Islet precursor cell (in vitro differentiated cells): ENCODE measurements around the gene LMBR1.
"Not testable (repeated sequence)": the region's sequence is repeated elsewhere in the genome, so short reads cannot be mapped to it uniquely, and the experiment has no call there.

ENCODE experiments used
- DNase-seq: peaks from one replicate; pipeline ENCODE4 v3.0.0-alpha.2; 2018

The LMBR1 gene

GRCh38 chr7:156651474-156651873, 241.5 kb downstream of the LMBR1 start:
- DNase-seq: no peak

- no peak for DNase-seq
These were observed 242.9 kb downstream of the LMBR1 start for GRCh38 chr7:156650042-156650441.

DNA sequence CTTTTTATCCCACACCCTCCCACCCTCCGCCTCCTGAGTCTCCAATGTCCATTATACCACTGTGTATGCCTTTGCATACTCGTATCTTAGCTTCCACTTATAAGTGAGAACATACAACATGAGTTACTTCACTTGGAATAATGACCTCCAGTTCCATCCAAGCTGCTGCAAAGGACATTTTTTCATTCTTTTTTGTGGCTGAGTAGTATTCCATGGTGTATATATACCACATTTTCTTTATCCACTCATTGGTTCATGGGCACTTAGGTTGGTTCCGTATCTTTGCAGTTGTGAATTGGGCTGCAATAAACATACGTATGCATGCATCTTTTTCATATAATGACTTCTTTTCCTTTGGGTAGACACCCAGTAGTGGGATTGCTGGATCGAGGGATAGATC, 245.7 kb downstream of the LMBR1 start:
- DNase-seq: not testable (repeated sequence)

GRCh38 chr7:156642306-156643045, 250.5 kb downstream of the LMBR1 start:
- DNase-seq: no peak

- peak; percentile 67 for DNase-seq
These were observed 252.0 kb downstream of the LMBR1 start for GRCh38 chr7:156640949-156641485.

GRCh38 chr7:156640257-156640948, 252.6 kb downstream of the LMBR1 start, which contains the start of gene RNF32:
Gene RNF32 (plus strand): TSS chr7:156640774. CDS start chr7:156643878, 3,104 bp downstream.
- peak; percentile 97 for DNase-seq

DNA sequence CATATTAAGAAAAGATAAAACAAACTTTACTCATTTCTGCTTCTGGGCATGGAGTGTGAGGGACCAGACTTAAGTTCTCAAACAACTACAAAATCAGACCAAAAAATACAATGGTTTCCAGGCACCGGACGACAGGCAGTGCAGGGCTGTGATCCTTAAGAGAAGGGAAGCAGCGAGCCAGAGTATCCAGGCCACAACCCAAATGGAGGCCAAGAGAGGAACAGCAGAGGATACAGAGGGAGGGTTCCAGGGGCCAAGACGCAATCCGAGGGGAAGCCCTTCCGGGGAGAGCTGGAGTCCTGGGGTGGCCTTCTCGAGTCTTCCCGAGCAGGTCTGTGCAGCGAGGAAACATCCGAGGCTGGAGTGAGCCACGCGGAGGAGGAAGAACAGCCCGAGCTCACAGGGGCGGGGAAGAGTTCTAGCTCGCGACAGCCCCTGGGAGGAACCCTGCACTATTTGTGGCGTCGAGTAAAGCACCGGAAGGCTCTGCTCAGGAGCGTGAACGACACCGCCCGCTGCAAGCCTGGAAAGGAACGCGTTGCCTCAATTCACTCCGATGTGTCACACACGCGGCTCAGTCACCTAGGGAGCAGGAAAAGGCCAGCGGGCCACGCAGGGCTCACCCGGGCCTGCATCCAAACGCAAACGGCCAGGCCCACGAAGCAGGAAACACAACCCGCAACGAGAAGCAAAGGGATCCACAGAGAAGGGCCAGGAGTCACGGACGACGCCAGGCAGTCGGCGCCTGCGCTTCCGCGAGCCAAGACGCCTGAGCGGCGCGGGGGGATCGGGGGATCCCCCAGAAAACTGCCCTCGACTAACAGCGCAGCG, 253.3 kb downstream of the LMBR1 start:
- no peak for DNase-seq

DNA sequence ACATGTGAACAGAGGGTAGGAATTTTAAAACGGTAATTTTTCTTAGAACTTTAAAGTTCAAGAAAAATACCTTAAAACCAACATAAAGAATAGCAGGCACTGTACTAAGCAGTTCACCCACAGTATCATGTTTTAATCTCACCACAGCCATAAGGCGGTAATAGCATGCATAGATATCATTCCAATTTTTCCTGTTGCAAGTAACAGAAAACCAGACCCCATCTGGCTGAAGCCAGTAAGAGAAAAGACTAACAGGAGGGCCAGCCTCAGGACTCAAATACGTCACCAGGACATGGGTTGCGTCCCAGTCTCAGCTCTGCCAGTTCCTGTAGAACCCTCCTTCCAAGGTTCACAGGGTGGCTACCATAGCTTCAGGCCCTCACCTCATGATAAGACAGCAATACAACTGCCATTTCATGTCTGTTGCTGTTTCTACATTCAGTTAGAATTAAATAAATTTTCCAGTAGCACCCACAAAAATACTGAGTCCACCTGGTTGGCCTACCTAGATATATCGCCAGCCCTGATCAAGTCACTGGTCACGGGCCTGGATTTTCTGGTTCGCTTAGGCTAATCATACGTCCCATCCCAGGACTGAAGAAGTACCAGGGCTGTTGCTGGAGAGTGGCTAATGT, 254.4 kb downstream of the LMBR1 start:
- no peak for DNase-seq

DNA sequence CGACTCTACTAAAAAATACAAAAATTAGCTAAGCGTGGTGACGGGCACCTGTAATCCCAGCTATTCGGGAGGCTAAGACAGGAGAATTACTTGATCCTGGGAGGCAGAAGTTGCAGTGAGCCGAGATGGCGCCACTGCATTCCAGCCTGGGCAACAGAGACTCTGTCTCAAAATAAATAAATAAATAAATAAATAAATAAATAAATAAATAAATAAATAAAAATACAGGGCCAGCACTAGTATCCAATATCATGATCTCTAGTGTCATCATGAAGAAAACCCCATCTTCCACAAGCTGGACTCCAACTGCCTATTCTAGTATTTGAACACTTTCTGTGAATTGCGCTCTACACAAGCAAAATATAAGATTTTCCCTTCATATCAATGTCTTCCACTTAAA, 255.9 kb downstream of the LMBR1 start:
- not testable (repeated sequence) for DNase-seq

- DNase-seq: no peak
These were observed 257.2 kb downstream of the LMBR1 start for GRCh38 chr7:156635529-156636385.

DNA sequence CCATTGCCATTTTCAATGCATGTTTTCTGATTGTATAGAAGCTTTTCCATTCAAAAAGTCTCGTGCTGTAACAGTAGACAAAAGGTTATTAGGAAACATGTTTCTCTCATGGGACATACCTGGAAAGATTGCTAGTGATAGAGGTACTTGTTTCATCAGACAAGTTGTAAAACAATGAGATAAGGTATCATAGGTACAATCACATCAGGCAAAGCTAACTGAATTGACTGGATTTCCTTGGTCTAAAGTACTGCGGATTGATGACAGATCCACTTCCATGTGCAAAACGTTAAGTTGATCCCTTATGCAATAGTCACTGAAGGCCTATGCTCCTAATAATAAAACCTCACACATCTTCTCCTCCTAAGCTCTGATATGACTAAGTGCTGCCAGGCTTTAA, 258.9 kb downstream of the LMBR1 start:
- no peak for DNase-seq

DNA sequence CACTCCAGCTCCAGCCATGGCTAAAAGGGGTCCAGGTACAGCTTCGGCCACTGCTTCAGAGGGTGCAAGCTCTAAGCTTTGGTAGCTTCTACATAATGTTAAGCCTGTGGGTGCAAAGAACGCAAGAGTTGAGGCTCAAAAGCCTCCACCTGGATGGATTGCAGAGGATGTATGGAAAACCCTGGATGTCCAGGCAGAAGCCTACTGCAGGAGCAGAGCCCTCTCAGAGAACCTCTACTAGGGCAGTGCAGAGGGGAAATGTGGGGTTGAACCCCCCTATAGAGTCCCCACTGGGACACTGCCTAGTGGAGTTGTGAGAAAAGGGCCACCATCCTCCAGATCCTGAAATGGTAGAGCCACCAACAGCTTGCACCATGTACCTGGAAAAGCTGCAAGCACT, 263.1 kb downstream of the LMBR1 start:
- DNase-seq: no peak

DNA sequence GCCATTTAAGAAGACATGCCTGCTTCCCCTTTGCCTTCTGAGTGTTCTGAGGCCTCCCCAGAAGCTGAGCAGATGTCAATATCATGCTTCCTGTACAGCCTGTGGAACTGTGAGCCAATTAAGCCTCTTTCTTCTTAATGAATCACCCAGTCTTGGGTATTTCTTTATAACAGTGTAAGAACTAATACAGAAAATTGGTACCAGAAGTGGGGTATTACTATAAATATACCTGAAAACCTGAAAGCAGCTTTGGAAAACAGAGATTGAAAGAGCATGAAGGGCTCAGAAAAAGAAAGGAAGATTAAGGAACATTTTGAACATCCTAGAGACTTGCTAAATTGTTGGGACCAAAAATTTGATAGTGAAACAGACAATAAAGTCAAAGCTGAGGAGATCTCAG, 264.4 kb downstream of the LMBR1 start:
- DNase-seq: no peak
